OCI-LY7 (cell line): ENCODE results near the gene PPP1R26. TPM values are rescaled to one million over a fixed set of nuclear protein-coding genes. Genes with fewer than 3 reads are reported as not detected.

Experiments
- BruUV-seq: library from RNA; stranded (reverse); fragments of 400-500 nt; replicated peaks from 2 replicates; lab custom pipeline; 2021; lab: Mats Ljungman, UMichigan
- CTCF ChIA-PET: fragments of 300-600 bp; sonication (Branson Sonifier 250); formaldehyde crosslinking; loops from one replicate; lab custom pipeline; 2022; ENCODE audit warnings: antibody characterized with exemption; ENCODE audit not compliant: unreplicated experiment; lab: Charles Lee
- POLR2A ChIA-PET: fragments of 300-600 bp; sonication (Branson Sonifier 250); formaldehyde crosslinking; loops from one replicate; lab custom pipeline; 2022; ENCODE audit warnings: antibody characterized with exemption; lab: Charles Lee
- DNase-seq: peaks from one replicate; pipeline ENCODE4 v3.0.0-alpha.2; 2015; ENCODE audit warnings: low spot score
- H2AFZ ChIP-seq: fragments of 200-600 bp; sonication (generic), shearing (Covaris generic); 2 replicates; pipeline ENCODE4 v1.6.1; 2014; ENCODE audit warnings: mild to moderate bottlenecking, antibody characterized with exemption, low read length, moderate library complexity
- H3K27ac ChIP-seq: fragments of 200-600 bp; sonication (generic); 2 replicates; pipeline ENCODE4 v1.5.1; 2014; ENCODE audit warnings: mixed run types, low read depth, mild to moderate bottlenecking, moderate library complexity, low read length, inconsistent platforms; ENCODE audit not compliant: poor library complexity, severe bottlenecking
- H3K36me3 ChIP-seq: fragments of 200-600 bp; sonication (generic); 2 replicates; pipeline ENCODE4 v1.6.1; 2014; ENCODE audit warnings: mild to moderate bottlenecking, antibody characterized with exemption, low read length, moderate library complexity, mixed read lengths; ENCODE audit not compliant: insufficient read depth
- H3K4me1 ChIP-seq: fragments of 200-600 bp; sonication (generic); 2 replicates; pipeline ENCODE4 v1.5.1; 2014; ENCODE audit warnings: mild to moderate bottlenecking, low read length; ENCODE audit not compliant: insufficient read depth, poor library complexity, severe bottlenecking
- H3K4me2 ChIP-seq: fragments of 200-600 bp; sonication (generic); 2 replicates; pipeline ENCODE4 v1.6.1; 2014; ENCODE audit warnings: mild to moderate bottlenecking, low read length
- H3K4me3 ChIP-seq: fragments of 200-600 bp; sonication (generic); 2 replicates; pipeline ENCODE4 v1.5.1; 2014; ENCODE audit warnings: mild to moderate bottlenecking, low read depth, low read length; ENCODE audit not compliant: poor library complexity, severe bottlenecking
- H3K79me2 ChIP-seq: fragments of 200-600 bp; sonication (generic); 2 replicates; pipeline ENCODE4 v1.6.1; 2016; ENCODE audit warnings: low read depth, mild to moderate bottlenecking, low read length, moderate library complexity, mixed read lengths; ENCODE audit not compliant: insufficient read depth
- H3K9me2 ChIP-seq: fragments of 200-600 bp; sonication (generic); 2 replicates; pipeline ENCODE4 v1.6.1; 2016; ENCODE audit warnings: mild to moderate bottlenecking, low read length, mixed read lengths; ENCODE audit not compliant: insufficient read depth
- H3K9me3 ChIP-seq: fragments of 200-600 bp; sonication (generic); 2 replicates; pipeline ENCODE4 v1.6.1; 2014; ENCODE audit warnings: mild to moderate bottlenecking, mixed run types, low read length, mixed read lengths
- H4K20me1 ChIP-seq: fragments of 200-600 bp; sonication (generic); 2 replicates; pipeline ENCODE4 v1.6.1; 2014; ENCODE audit warnings: mild to moderate bottlenecking, antibody characterized with exemption, low read length, moderate library complexity, mixed read lengths; ENCODE audit not compliant: insufficient read depth
- EZH2phosphoT487 ChIP-seq: fragments of 200-600 bp; sonication (generic); IDR thresholded peaks from 2 replicates; pipeline ENCODE4 v1.6.1; 2018; ENCODE audit warnings: low read depth, borderline replicate concordance, mild to moderate bottlenecking, mixed run types, antibody characterized with exemption, low read length, moderate library complexity, mixed read lengths
- intact Hi-C: fragments of 100-400 bp; cut with micrococcal nuclease; formaldehyde crosslinking; loops from one replicate; pipeline ENCODE4 v1.10.0; 2022; ENCODE audit not compliant: unreplicated experiment
- total RNA-seq, 2 experiments: library from RNA; depleted of rRNA in 1 of 2; stranded (reverse); fragments of >200 nt in 1 of 2; shearing (Covaris generic) in 1 of 2; gene quantifications; 2 replicates each; pipeline ENCODE4 v1.2.3, GENCODE V29; 2014 to 2022
- TF ChIP-seq, protein P1 (sequence below): fragments of 200-600 bp; sonication (generic); conservative IDR thresholded peaks from 2 replicates; pipeline ENCODE4 v1.5.1; 2014; ENCODE audit warnings: mild to moderate bottlenecking, antibody characterized with exemption, low read length, moderate library complexity, mixed read lengths

PPP1R26 gene
- total RNA-seq, 2 experiments from 2014 or later = 0.21 to 1.5 TPM

GRCh38 chr9:135482015-135482754 is 2.6 kb downstream of the PPP1R26 start:
- POLR2A ChIA-PET = no interaction called here
- TF ChIP-seq, protein P1, sequence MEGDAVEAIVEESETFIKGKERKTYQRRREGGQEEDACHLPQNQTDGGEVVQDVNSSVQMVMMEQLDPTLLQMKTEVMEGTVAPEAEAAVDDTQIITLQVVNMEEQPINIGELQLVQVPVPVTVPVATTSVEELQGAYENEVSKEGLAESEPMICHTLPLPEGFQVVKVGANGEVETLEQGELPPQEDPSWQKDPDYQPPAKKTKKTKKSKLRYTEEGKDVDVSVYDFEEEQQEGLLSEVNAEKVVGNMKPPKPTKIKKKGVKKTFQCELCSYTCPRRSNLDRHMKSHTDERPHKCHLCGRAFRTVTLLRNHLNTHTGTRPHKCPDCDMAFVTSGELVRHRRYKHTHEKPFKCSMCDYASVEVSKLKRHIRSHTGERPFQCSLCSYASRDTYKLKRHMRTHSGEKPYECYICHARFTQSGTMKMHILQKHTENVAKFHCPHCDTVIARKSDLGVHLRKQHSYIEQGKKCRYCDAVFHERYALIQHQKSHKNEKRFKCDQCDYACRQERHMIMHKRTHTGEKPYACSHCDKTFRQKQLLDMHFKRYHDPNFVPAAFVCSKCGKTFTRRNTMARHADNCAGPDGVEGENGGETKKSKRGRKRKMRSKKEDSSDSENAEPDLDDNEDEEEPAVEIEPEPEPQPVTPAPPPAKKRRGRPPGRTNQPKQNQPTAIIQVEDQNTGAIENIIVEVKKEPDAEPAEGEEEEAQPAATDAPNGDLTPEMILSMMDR = no peak
- TF ChIP-seq EZH2phosphoT487 = no peak
- no peaks in the 10 kb centered on the region for H3K36me3 ChIP-seq
- H2AFZ ChIP-seq = no peak overlapping the region
- H3K27ac ChIP-seq = no peak overlapping the region
- no peaks in the 10 kb centered on the region for H3K79me2 ChIP-seq
- H3K4me2 ChIP-seq = no peak overlapping the region
- no peaks in the 10 kb centered on the region for H3K9me2 ChIP-seq
- CTCF ChIA-PET = no interaction called here
- H3K4me3 ChIP-seq = no peak overlapping the region
- no peaks in the 10 kb centered on the region for H3K9me3 ChIP-seq
- no TSS peak for BruUV-seq
- intact Hi-C loops = no loop called here
- H3K4me1 ChIP-seq = no peaks in the 10 kb centered on the region
- H4K20me1 ChIP-seq = no peaks in the 10 kb centered on the region
- no peak for DNase-seq

DNA sequence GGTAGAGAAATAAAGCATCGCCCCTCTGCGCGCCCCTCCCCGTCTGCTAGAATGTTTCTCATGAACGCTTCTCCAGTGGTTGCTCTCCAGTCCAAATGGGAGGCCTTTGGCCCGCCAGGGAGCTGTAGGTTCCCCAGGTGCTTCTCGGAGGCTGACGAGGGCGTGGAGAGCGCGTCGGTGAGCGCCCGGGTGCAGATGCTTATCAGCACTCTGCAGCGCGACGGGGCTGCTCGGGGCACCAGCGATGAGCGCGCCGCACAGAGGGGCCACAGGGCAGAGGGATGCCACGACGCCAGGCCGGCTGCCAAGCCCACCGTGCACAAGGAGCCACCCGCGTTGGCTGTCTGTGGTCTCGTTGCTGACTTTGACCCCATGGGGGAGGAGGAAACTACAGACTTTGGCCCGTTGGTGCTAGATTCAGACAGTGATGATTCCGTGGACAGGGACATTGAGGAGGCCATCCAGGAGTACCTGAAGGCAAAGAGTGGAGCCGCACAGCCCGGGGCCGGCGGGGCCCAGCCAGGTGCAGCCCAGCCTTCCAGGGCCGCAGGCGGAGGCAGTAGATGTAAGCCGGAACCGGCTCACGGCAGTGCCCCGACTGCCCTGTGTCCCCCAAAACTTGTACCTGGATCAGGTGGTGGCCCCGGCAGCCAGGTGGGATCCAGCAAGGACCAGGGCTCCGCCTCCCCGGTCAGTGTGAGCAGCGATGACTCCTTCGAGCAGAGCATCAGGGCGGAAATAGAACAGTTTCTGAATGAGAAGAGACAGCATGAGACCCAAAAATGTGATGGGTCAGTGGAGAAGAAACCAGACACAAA is 5.1 kb downstream of the PPP1R26 start:
- TF ChIP-seq EZH2phosphoT487 = no peak
- TF ChIP-seq, protein P1 = no peak
- no TSS peak for BruUV-seq
- ChIA-PET POLR2A (no interaction called here), CTCF (no interaction called here)
- Histone ChIP-seq H3K4me2 (no peak overlapping the region), H3K36me3 (no peaks in the 10 kb centered on the region), H3K27ac (no peak overlapping the region), H3K9me3 (no peaks in the 10 kb centered on the region), H3K4me1 (no peaks in the 10 kb centered on the region), H3K9me2 (no peaks in the 10 kb centered on the region), H2AFZ (no peak overlapping the region), H3K79me2 (no peaks in the 10 kb centered on the region), H3K4me3 (no peak overlapping the region), H4K20me1 (no peaks in the 10 kb centered on the region)
- no peak for DNase-seq
- intact Hi-C loops = no loop called here
